Panc1 (cell line): Measurements from ENCODE around the gene WIPF1. TPM values are rescaled to one million over a fixed set of nuclear protein-coding genes. Genes with fewer than 3 reads are reported as not detected.

Experiments used
- ATAC-seq: fragments of 200-7000 bp; cut with Tn5 transposase; 2 replicates; pipeline ENCODE4 v1.9.1; 2020; ENCODE audit warnings: mild to moderate bottlenecking, moderate library complexity
- BruUV-seq: library from RNA; stranded (reverse); fragments of 400-500 nt; replicated peaks from 2 replicates; lab custom pipeline; 2021; lab: Mats Ljungman, UMichigan
- CTCF ChIA-PET: fragments of 300-600 bp; sonication (Branson Sonifier 250); formaldehyde crosslinking; loops from one replicate; lab custom pipeline; 2022; ENCODE audit warnings: antibody characterized with exemption; lab: Charles Lee
- POLR2A ChIA-PET: fragments of 300-600 bp; sonication (Branson Sonifier 250); formaldehyde crosslinking; loops from one replicate; lab custom pipeline; 2022; ENCODE audit warnings: antibody characterized with exemption; lab: Charles Lee
- DNase-seq: peaks from one replicate; pipeline ENCODE4 v3.0.0-alpha.2; 2010; ENCODE audit warnings: low read depth, low spot score
- H3K27ac ChIP-seq: 2 replicates; pipeline ENCODE4 v1.5.1; 2011; ENCODE audit warnings: mild to moderate bottlenecking, low read length, inconsistent platforms
- H3K27me3 ChIP-seq: fragments of 200-500 bp; sonication (Bioruptor generic); 2 replicates; pipeline ENCODE4 v1.6.0; 2014; ENCODE audit warnings: low read length, inconsistent platforms; ENCODE audit not compliant: control insufficient read depth, insufficient read depth
- H3K36me3 ChIP-seq: fragments of 200-500 bp; sonication (Bioruptor generic); 2 replicates; pipeline ENCODE4 v1.5.1; 2014; ENCODE audit warnings: inconsistent platforms, mild to moderate bottlenecking, low read length, moderate library complexity; ENCODE audit not compliant: control insufficient read depth, insufficient read depth
- H3K4me1 ChIP-seq: 2 replicates; pipeline ENCODE4 v1.5.1; 2011; ENCODE audit warnings: inconsistent platforms, mild to moderate bottlenecking, low read length, moderate library complexity; ENCODE audit not compliant: control insufficient read depth, insufficient read depth
- H3K4me3 ChIP-seq, 2 experiments: 2 replicates each; pipeline ENCODE4 v1.5.1; 2011 to 2012; ENCODE audit warnings: low read depth in 2 of 2, low read length in 2 of 2, mild to moderate bottlenecking in 2 of 2, inconsistent platforms in 1 of 2, moderate library complexity in 1 of 2
- H3K9me3 ChIP-seq: fragments of 200-500 bp; sonication (Bioruptor generic); 2 replicates; pipeline ENCODE4 v1.5.1; 2014; ENCODE audit warnings: low read depth, mild to moderate bottlenecking, inconsistent platforms, low read length, moderate library complexity; ENCODE audit not compliant: control insufficient read depth, insufficient read depth
- CTCF ChIP-seq: fragments of 450-650 bp; IDR thresholded peaks from 2 replicates; pipeline ENCODE4 v1.5.1; 2017; ENCODE audit warnings: mild to moderate bottlenecking
- POLR2AphosphoS5 ChIP-seq: IDR thresholded peaks from 2 replicates; pipeline ENCODE4 v1.6.1; 2012; ENCODE audit warnings: mild to moderate bottlenecking, low read depth, low read length, moderate library complexity
- REST ChIP-seq, 2 experiments: IDR thresholded peaks; 2 replicates each; pipeline ENCODE4 v1.6.1; 2011 to 2012; ENCODE audit warnings: low read depth in 2 of 2, control low read depth in 1 of 2, low read length in 1 of 2, mild to moderate bottlenecking in 1 of 2, moderate library complexity in 1 of 2; ENCODE audit not compliant: insufficient read depth in 1 of 2
- SIN3A ChIP-seq: IDR thresholded peaks from 2 replicates; pipeline ENCODE4 v1.6.1; 2012; ENCODE audit warnings: low read depth, mild to moderate bottlenecking, low read length, moderate library complexity, borderline replicate concordance; ENCODE audit not compliant: insufficient read depth
- TCF7L2 ChIP-seq: IDR thresholded peaks from 2 replicates; pipeline ENCODE4 v1.6.1; 2011; ENCODE audit warnings: mild to moderate bottlenecking, low read depth, low read length, inconsistent platforms
- in situ Hi-C: cut with HindIII; loops from 2 replicates; pipeline ENCODE4 v1.10.0; 2016; ENCODE audit warnings: low sequenced_read_pairs, low pct_unique_long_range_greater_than_20kb
- intact Hi-C: fragments of 100-400 bp; cut with micrococcal nuclease; formaldehyde crosslinking; loops from one replicate; pipeline ENCODE4 v1.10.0; 2022; ENCODE audit not compliant: unreplicated experiment
- total RNA-seq: library from RNA; stranded (reverse); gene quantifications from one replicate; pipeline ENCODE4 v1.2.1, GENCODE V29; 2021; ENCODE audit not compliant: unreplicated experiment

Gene WIPF1
- total RNA-seq, 1 experiment from 2014 or later: 8.3 TPM

GRCh38 chr2:174600349-174600748, 2.7 kb upstream of the WIPF1 start:
- no peaks in the 10 kb centered on the region for H3K9me3 ChIP-seq
- no peaks in the 10 kb centered on the region for H3K27me3 ChIP-seq
- H3K27ac ChIP-seq: no peak overlapping the region
- DNase-seq (no peak), ATAC-seq (no peak)
- intact Hi-C loops (no loop called here), in situ Hi-C loops (no loop called here)
- ChIA-PET POLR2A (no interaction called here), CTCF (no interaction called here)
- no peaks in the 10 kb centered on the region for H3K36me3 ChIP-seq
- no TSS peak for BruUV-seq
- H3K4me3 ChIP-seq: no peak overlapping the region
- H3K4me1 ChIP-seq: no peaks in the 10 kb centered on the region
- TF ChIP-seq SIN3A (no peak), POLR2AphosphoS5 (no peak), REST (IDR thresholded peaks at IDR 0.05; ENCODE audit: insufficient read depth in 1 of 2, low read depth in 2 of 2, low read length in 1 of 2) (no peak), TCF7L2 (no peak), CTCF (no peak)

GRCh38 chr2:174599310-174599921, 1.8 kb upstream of the WIPF1 start:
- ATAC-seq: no peak
- DNase-seq: no peak
- H3K4me1 ChIP-seq: no peaks in the 10 kb centered on the region
- ChIA-PET POLR2A (no interaction called here), CTCF (interaction anchor here (1.0 kb wide), 1 partner anchor 136 kb away, joined by 3 read pairs; no protein-coding TSS in a partner anchor)
- no peaks in the 10 kb centered on the region for H3K27me3 ChIP-seq
- no peaks in the 10 kb centered on the region for H3K36me3 ChIP-seq
- BruUV-seq: no TSS peak
- in situ Hi-C loops (no loop called here), intact Hi-C loops (no loop called here)
- H3K27ac ChIP-seq: no peak overlapping the region
- H3K4me3 ChIP-seq: no peak overlapping the region
- no peaks in the 10 kb centered on the region for H3K9me3 ChIP-seq
- TF ChIP-seq SIN3A: no peak
- TF ChIP-seq CTCF: no peak
- no peak for TF ChIP-seq POLR2AphosphoS5
- TF ChIP-seq TCF7L2: no peak
- no peak for TF ChIP-seq REST (IDR thresholded peaks at IDR 0.05; ENCODE audit: insufficient read depth in 1 of 2, low read depth in 2 of 2, low read length in 1 of 2)
